Duodenal mucosa (tissue), 2 donors: ENCODE results near the gene CCDC88B.

Experiments used
- H3K27ac ChIP-seq: one replicate; pipeline ENCODE4 v1.7.0; 2013; ENCODE audit warnings: low read depth, low read length
- H3K27me3 ChIP-seq, 2 donors: one replicate each; pipeline ENCODE4 v1.7.0; 2013; ENCODE audit warnings: low read length in 2 of 2, control low read depth in 1 of 2; ENCODE audit not compliant: insufficient read depth in 2 of 2, control insufficient read depth in 1 of 2
- H3K36me3 ChIP-seq, 2 donors: one replicate each; pipeline ENCODE4 v1.7.0; 2013; ENCODE audit warnings: low read length in 2 of 2, control low read depth in 1 of 2; ENCODE audit not compliant: insufficient read depth in 2 of 2, control insufficient read depth in 1 of 2
- H3K4me1 ChIP-seq, 2 donors: one replicate each; pipeline ENCODE4 v1.7.0; 2013; ENCODE audit warnings: low read length in 2 of 2, control low read depth in 1 of 2; ENCODE audit not compliant: insufficient read depth in 2 of 2, control insufficient read depth in 1 of 2
- H3K4me3 ChIP-seq, 2 donors: one replicate each; pipeline ENCODE4 v1.7.0; 2013; ENCODE audit warnings: low read length in 2 of 2, low read depth in 1 of 2
- H3K9ac ChIP-seq, 2 donors: one replicate each; pipeline ENCODE4 v1.7.0; 2013; ENCODE audit warnings: low read length in 2 of 2, low read depth in 1 of 2
- H3K9me3 ChIP-seq, 2 donors: one replicate each; pipeline ENCODE4 v1.7.0; 2013; ENCODE audit warnings: low read length in 2 of 2, control low read depth in 1 of 2; ENCODE audit not compliant: control insufficient read depth in 1 of 2

Gene CCDC88B

GRCh38 chr11:64383580-64383979 lies 43.6 kb downstream of the CCDC88B start:
- H3K4me3 ChIP-seq = no peak overlapping the region
- peaks cover 3 to 18% of the 10 kb centered on the region in 2 donors for H3K27me3 ChIP-seq
- no peak overlapping the region for H3K9ac ChIP-seq
- no peaks in the 10 kb centered on the region for H3K36me3 ChIP-seq
- H3K27ac ChIP-seq = no peak overlapping the region
- no peaks in the 10 kb centered on the region for H3K4me1 ChIP-seq
- no peaks in the 10 kb centered on the region for H3K9me3 ChIP-seq

- Histone ChIP-seq H3K27me3 (peaks cover 3 to 18% of the 10 kb centered on the region in 2 donors), H3K4me1 (no peaks in the 10 kb centered on the region), H3K27ac (no peak overlapping the region), H3K36me3 (no peaks in the 10 kb centered on the region), H3K9me3 (no peaks in the 10 kb centered on the region), H3K9ac (no peak overlapping the region), H3K4me3 (no peak overlapping the region)
Observed at GRCh38 chr11:64384028-64384737, 44.2 kb downstream of the CCDC88B start.

GRCh38 chr11:64384981-64385944 lies 45.3 kb downstream of the CCDC88B start:
- peaks cover 3 to 23% of the 10 kb centered on the region in 2 donors for H3K27me3 ChIP-seq
- no peak overlapping the region for H3K4me3 ChIP-seq
- no peaks in the 10 kb centered on the region for H3K36me3 ChIP-seq
- H3K4me1 ChIP-seq = no peaks in the 10 kb centered on the region
- no peak overlapping the region for H3K27ac ChIP-seq
- no peaks in the 10 kb centered on the region for H3K9me3 ChIP-seq
- no peak overlapping the region for H3K9ac ChIP-seq

GRCh38 chr11:64385945-64386704 lies 46.1 kb downstream of the CCDC88B start:
- H3K9ac ChIP-seq = no peak overlapping the region
- H3K4me3 ChIP-seq = no peak overlapping the region
- no peaks in the 10 kb centered on the region for H3K9me3 ChIP-seq
- H3K4me1 ChIP-seq = no peaks in the 10 kb centered on the region
- H3K27ac ChIP-seq = no peak overlapping the region
- peaks cover 3 to 20% of the 10 kb centered on the region in 2 donors for H3K27me3 ChIP-seq
- H3K36me3 ChIP-seq = no peaks in the 10 kb centered on the region

GRCh38 chr11:64387916-64388315 lies 47.9 kb downstream of the CCDC88B start:
- no peak overlapping the region for H3K27ac ChIP-seq
- no peaks in the 10 kb centered on the region for H3K4me1 ChIP-seq
- peaks cover 0 to 12% of the 10 kb centered on the region in 2 donors for H3K27me3 ChIP-seq
- no peaks in the 10 kb centered on the region for H3K36me3 ChIP-seq
- no peaks in the 10 kb centered on the region for H3K9me3 ChIP-seq
- no peak overlapping the region for H3K4me3 ChIP-seq
- no peak overlapping the region for H3K9ac ChIP-seq

GRCh38 chr11:64388894-64389293 lies 48.9 kb downstream of the CCDC88B start:
- H3K27ac ChIP-seq = no peak overlapping the region
- no peaks in the 10 kb centered on the region for H3K4me1 ChIP-seq
- H3K9ac ChIP-seq = no peak overlapping the region
- H3K9me3 ChIP-seq = no peaks in the 10 kb centered on the region
- H3K27me3 ChIP-seq = peaks cover 0 to 4% of the 10 kb centered on the region in 2 donors
- H3K36me3 ChIP-seq = no peaks in the 10 kb centered on the region
- no peak overlapping the region for H3K4me3 ChIP-seq

- no peaks in the 10 kb centered on the region for H3K4me1 ChIP-seq
- no peak overlapping the region for H3K27ac ChIP-seq
- H3K4me3 ChIP-seq = no peak overlapping the region
- H3K36me3 ChIP-seq = no peaks in the 10 kb centered on the region
- no peaks in the 10 kb centered on the region for H3K9me3 ChIP-seq
- no peak overlapping the region for H3K9ac ChIP-seq
- H3K27me3 ChIP-seq = peaks cover 4% of the 10 kb centered on the region in 2 donors
Observed at GRCh38 chr11:64389851-64390250, 49.8 kb downstream of the CCDC88B start.

- no peak overlapping the region for H3K27ac ChIP-seq
- H3K27me3 ChIP-seq = peaks cover 4 to 8% of the 10 kb centered on the region in 2 donors
- H3K9ac ChIP-seq = no peak overlapping the region
- no peaks in the 10 kb centered on the region for H3K36me3 ChIP-seq
- no peaks in the 10 kb centered on the region for H3K4me1 ChIP-seq
- H3K9me3 ChIP-seq = no peaks in the 10 kb centered on the region
- no peak overlapping the region for H3K4me3 ChIP-seq
Observed at GRCh38 chr11:64390558-64390957, 50.6 kb downstream of the CCDC88B start.

- Histone ChIP-seq H3K36me3 (no peaks in the 10 kb centered on the region), H3K27ac (no peak overlapping the region), H3K9me3 (no peaks in the 10 kb centered on the region), H3K9ac (no peak overlapping the region), H3K4me1 (no peaks in the 10 kb centered on the region), H3K27me3 (peaks cover 4 to 8% of the 10 kb centered on the region in 2 donors), H3K4me3 (no peak overlapping the region)
Observed at GRCh38 chr11:64391839-64392238, 51.8 kb downstream of the CCDC88B start.
